Karpas-422 (cell line): ENCODE results near the gene NHSL1. TPM values are rescaled to one million over a fixed set of nuclear protein-coding genes. Genes with fewer than 3 reads are reported as not detected.

Source experiments
- DNase-seq: peaks from one replicate; pipeline ENCODE4 v3.0.0-alpha.2; 2015
- H2AFZ ChIP-seq: fragments of 200-600 bp; sonication (generic); 2 replicates; pipeline ENCODE4 v1.6.1; 2014; ENCODE audit warnings: antibody characterized with exemption, low read length, mixed read lengths
- H3K27ac ChIP-seq: fragments of 200-600 bp; sonication (generic); 2 replicates; pipeline ENCODE4 v1.5.1; 2014; ENCODE audit warnings: mild to moderate bottlenecking, low read length, moderate library complexity
- H3K27me3 ChIP-seq: fragments of 200-600 bp; sonication (generic); 2 replicates; pipeline ENCODE4 v1.6.1; 2014; ENCODE audit warnings: low read length, mixed read lengths
- H3K36me3 ChIP-seq: fragments of 200-600 bp; sonication (generic); 2 replicates; pipeline ENCODE4 v1.6.1; 2014; ENCODE audit warnings: low read length, mixed read lengths; ENCODE audit not compliant: insufficient read depth
- H3K4me1 ChIP-seq: fragments of 200-600 bp; sonication (generic); 2 replicates; pipeline ENCODE4 v1.6.1; 2014; ENCODE audit warnings: mild to moderate bottlenecking, low read length, mixed read lengths
- H3K4me2 ChIP-seq: fragments of 200-600 bp; sonication (generic); 2 replicates; pipeline ENCODE4 v1.6.1; 2014; ENCODE audit warnings: low read length, low read depth, mild to moderate bottlenecking; ENCODE audit not compliant: poor library complexity, severe bottlenecking
- H3K4me3 ChIP-seq: fragments of 200-600 bp; sonication (generic); 2 replicates; pipeline ENCODE4 v1.5.1; 2014; ENCODE audit warnings: mild to moderate bottlenecking, antibody characterized with exemption, low read length, mixed read lengths
- H3K79me2 ChIP-seq: fragments of 200-600 bp; sonication (generic); 2 replicates; pipeline ENCODE4 v1.6.1; 2014; ENCODE audit warnings: mild to moderate bottlenecking, low read length, mixed read lengths
- H3K9ac ChIP-seq: fragments of 200-600 bp; sonication (generic); 2 replicates; pipeline ENCODE4 v1.6.0; 2014; ENCODE audit warnings: low read length
- H3K9me2 ChIP-seq: fragments of 200-600 bp; sonication (generic), shearing (Covaris generic); replicated peaks from 2 replicates; pipeline ENCODE4 v1.6.0; 2014; ENCODE audit warnings: mild to moderate bottlenecking, low read length, moderate library complexity; ENCODE audit not compliant: insufficient read depth
- H3K9me3 ChIP-seq: fragments of 300-700, 200-600 bp; sonication (generic); 2 replicates; pipeline ENCODE4 v1.6.1; 2014; ENCODE audit warnings: low read length, mixed read lengths
- H4K20me1 ChIP-seq: fragments of 200-600 bp; sonication (generic); 2 replicates; pipeline ENCODE4 v1.6.1; 2014; ENCODE audit warnings: mild to moderate bottlenecking, antibody characterized with exemption, low read length, low read depth; ENCODE audit not compliant: insufficient read depth
- total RNA-seq: library from RNA; depleted of rRNA; stranded (reverse); fragments of >200 nt; shearing (Covaris generic); gene quantifications from 2 replicates; pipeline ENCODE4 v1.2.3, GENCODE V29; 2014; ENCODE audit warnings: low replicate concordance

The NHSL1 gene
- total RNA-seq, 1 experiment from 2014 or later = 2.6 TPM

DNA sequence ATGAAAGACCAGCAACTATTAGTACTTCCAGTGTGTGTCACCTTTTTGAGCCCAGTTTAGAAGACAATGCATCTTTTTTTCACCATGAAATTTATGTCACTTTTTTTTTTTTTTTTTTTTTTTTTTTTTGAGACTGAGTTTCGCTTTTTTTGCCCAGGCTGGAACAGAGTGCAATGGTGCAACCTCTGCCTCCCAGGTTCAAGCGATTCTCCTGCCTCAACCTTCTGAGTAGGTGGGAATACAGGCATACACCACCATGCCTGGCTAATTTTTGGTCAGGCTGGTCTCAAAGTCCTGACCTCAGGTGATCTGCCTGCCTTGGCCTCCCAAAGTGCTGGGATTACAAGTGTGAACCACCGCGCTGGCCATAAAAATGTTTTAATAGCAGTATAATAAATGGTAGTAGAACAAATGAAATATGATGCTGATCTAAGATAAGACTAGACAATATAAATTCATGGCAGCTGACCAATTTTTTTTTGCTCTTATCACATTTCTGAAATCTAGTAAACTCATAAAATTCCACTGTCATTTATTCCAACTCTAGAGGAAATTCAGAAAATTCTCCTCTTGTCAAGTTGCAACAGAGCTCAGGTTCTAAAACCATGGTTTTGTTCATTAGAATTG is 21.3 kb downstream of the NHSL1 start:
- Histone ChIP-seq H3K36me3 (no peaks in the 10 kb centered on the region), H3K9ac (no peak overlapping the region), H3K27ac (no peak overlapping the region), H3K79me2 (no peaks in the 10 kb centered on the region), H3K27me3 (no peaks in the 10 kb centered on the region), H3K4me1 (no peaks in the 10 kb centered on the region), H3K9me2 (no peaks in the 10 kb centered on the region), H3K4me3 (no peak overlapping the region), H3K4me2 (no peak overlapping the region), H4K20me1 (no peaks in the 10 kb centered on the region), H2AFZ (no peak overlapping the region), H3K9me3 (no peaks in the 10 kb centered on the region)
- DNase-seq = no peak

GRCh38 chr6:138476116-138476515 is 23.2 kb downstream of the NHSL1 start:
- H3K27me3 ChIP-seq = no peaks in the 10 kb centered on the region
- no peaks in the 10 kb centered on the region for H3K79me2 ChIP-seq
- no peak overlapping the region for H2AFZ ChIP-seq
- H3K36me3 ChIP-seq = no peaks in the 10 kb centered on the region
- no peaks in the 10 kb centered on the region for H4K20me1 ChIP-seq
- no peaks in the 10 kb centered on the region for H3K9me3 ChIP-seq
- H3K9me2 ChIP-seq = no peaks in the 10 kb centered on the region
- no peak overlapping the region for H3K4me2 ChIP-seq
- H3K4me3 ChIP-seq = no peak overlapping the region
- H3K9ac ChIP-seq = no peak overlapping the region
- no peaks in the 10 kb centered on the region for H3K4me1 ChIP-seq
- no peak overlapping the region for H3K27ac ChIP-seq
- DNase-seq = no peak

DNA sequence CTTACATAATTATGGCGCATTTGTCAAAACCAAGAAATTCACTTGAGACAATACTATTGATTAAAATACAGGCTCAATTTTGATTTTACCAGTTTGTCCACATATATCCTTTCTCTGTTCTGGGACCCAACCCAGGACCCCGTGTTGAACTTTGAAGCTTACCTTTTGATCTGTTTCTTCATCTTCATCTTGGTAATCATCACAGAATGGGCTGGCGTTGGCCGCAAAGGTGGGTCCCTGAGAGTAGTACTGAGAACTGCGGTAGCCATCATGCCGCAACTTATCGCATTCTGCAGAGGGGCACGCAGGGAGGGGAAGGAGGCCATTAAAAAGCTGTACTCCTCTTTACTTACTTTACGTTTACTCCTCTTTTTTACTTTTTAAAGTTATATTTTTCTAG is 26.1 kb downstream of the NHSL1 start:
- Histone ChIP-seq H3K79me2 (no peaks in the 10 kb centered on the region), H3K36me3 (no peaks in the 10 kb centered on the region), H3K9me3 (no peaks in the 10 kb centered on the region), H3K9me2 (no peaks in the 10 kb centered on the region), H3K27ac (no peak overlapping the region), H4K20me1 (no peaks in the 10 kb centered on the region), H3K9ac (no peak overlapping the region), H3K4me3 (no peak overlapping the region), H3K4me1 (no peaks in the 10 kb centered on the region), H3K4me2 (no peak overlapping the region), H3K27me3 (no peaks in the 10 kb centered on the region), H2AFZ (no peak overlapping the region)
- no peak for DNase-seq

GRCh38 chr6:138468320-138469015 is 30.8 kb downstream of the NHSL1 start:
- no peaks in the 10 kb centered on the region for H3K4me1 ChIP-seq
- no peak for DNase-seq
- no peak overlapping the region for H3K4me3 ChIP-seq
- no peak overlapping the region for H3K4me2 ChIP-seq
- H4K20me1 ChIP-seq = no peaks in the 10 kb centered on the region
- H3K36me3 ChIP-seq = no peaks in the 10 kb centered on the region
- no peaks in the 10 kb centered on the region for H3K27me3 ChIP-seq
- H3K27ac ChIP-seq = no peak overlapping the region
- no peaks in the 10 kb centered on the region for H3K9me3 ChIP-seq
- no peak overlapping the region for H3K9ac ChIP-seq
- H2AFZ ChIP-seq = no peak overlapping the region
- no peaks in the 10 kb centered on the region for H3K79me2 ChIP-seq
- no peaks in the 10 kb centered on the region for H3K9me2 ChIP-seq

DNA sequence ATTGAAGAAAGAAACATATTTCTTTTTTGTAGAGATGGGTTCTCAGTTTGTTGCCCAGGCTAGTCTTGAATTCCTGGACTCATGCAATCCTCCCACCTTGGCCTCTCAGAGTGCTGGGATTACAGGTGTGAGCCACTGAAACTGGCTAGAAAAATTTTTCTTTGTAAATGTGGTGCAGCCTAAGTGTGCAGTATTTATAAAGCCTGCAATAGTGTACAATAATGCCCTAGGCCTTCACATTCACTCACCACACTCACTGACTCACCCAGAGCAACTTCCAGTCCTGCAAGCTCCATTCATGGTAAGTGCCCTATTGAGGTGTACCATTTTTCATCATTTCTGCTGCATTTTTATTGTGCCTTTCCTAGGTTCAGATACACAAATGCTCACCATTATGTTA is 31.4 kb downstream of the NHSL1 start:
- no peak overlapping the region for H2AFZ ChIP-seq

GRCh38 chr6:138465007-138465645 is 34.2 kb downstream of the NHSL1 start:
- H3K27me3 ChIP-seq = no peaks in the 10 kb centered on the region
- H3K27ac ChIP-seq = no peak overlapping the region
- no peak overlapping the region for H3K4me2 ChIP-seq
- no peaks in the 10 kb centered on the region for H4K20me1 ChIP-seq
- H2AFZ ChIP-seq = no peak overlapping the region
- no peak for DNase-seq
- no peak overlapping the region for H3K9ac ChIP-seq
- H3K4me3 ChIP-seq = no peak overlapping the region
- no peaks in the 10 kb centered on the region for H3K9me3 ChIP-seq
- H3K79me2 ChIP-seq = no peaks in the 10 kb centered on the region
- H3K9me2 ChIP-seq = no peaks in the 10 kb centered on the region
- no peaks in the 10 kb centered on the region for H3K4me1 ChIP-seq
- H3K36me3 ChIP-seq = no peaks in the 10 kb centered on the region

More for the DNA sequence above, 31.4 kb downstream of the NHSL1 start:
- Histone ChIP-seq H3K27ac (no peak overlapping the region), H3K9me2 (no peaks in the 10 kb centered on the region), H3K4me2 (no peak overlapping the region), H3K4me3 (no peak overlapping the region), H3K9ac (no peak overlapping the region), H3K36me3 (no peaks in the 10 kb centered on the region), H4K20me1 (no peaks in the 10 kb centered on the region), H3K9me3 (no peaks in the 10 kb centered on the region), H3K4me1 (no peaks in the 10 kb centered on the region), H3K79me2 (no peaks in the 10 kb centered on the region), H3K27me3 (no peaks in the 10 kb centered on the region)
- no peak for DNase-seq

GRCh38 chr6:138464085-138464484 is 35.2 kb downstream of the NHSL1 start:
- Histone ChIP-seq H3K4me3 (no peak overlapping the region), H3K9ac (no peak overlapping the region), H3K4me2 (no peak overlapping the region), H4K20me1 (no peaks in the 10 kb centered on the region), H3K4me1 (no peaks in the 10 kb centered on the region), H3K27ac (no peak overlapping the region), H2AFZ (no peak overlapping the region), H3K36me3 (no peaks in the 10 kb centered on the region), H3K9me3 (no peaks in the 10 kb centered on the region), H3K9me2 (no peaks in the 10 kb centered on the region), H3K27me3 (no peaks in the 10 kb centered on the region), H3K79me2 (no peaks in the 10 kb centered on the region)
- no peak for DNase-seq

DNA sequence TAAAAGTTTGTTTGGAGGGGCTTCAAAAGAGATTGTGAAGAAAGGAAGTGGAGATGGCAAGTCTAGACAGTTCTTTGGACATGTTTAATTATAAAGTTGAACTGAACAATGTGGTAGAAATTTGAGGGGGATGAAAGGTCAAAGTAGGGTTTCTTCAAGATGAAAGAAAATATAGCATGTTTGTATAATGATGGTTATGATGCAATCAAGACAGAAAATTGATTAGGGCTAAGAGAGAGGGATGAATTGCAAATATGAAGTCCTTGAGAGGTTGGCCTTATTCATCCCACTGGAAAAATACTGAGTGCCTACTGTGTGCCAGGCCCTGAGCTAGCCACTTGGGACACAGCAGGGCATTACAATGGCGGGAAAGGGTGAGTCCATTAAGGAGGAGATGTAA is 37.6 kb downstream of the NHSL1 start:
- no peaks in the 10 kb centered on the region for H3K4me1 ChIP-seq
- H3K4me2 ChIP-seq = no peak overlapping the region
- H4K20me1 ChIP-seq = no peaks in the 10 kb centered on the region
- H3K79me2 ChIP-seq = no peaks in the 10 kb centered on the region
- H3K9me3 ChIP-seq = no peaks in the 10 kb centered on the region
- no peak overlapping the region for H2AFZ ChIP-seq
- H3K27me3 ChIP-seq = no peaks in the 10 kb centered on the region
- no peak overlapping the region for H3K27ac ChIP-seq
- H3K9me2 ChIP-seq = no peaks in the 10 kb centered on the region
- no peak overlapping the region for H3K9ac ChIP-seq
- H3K4me3 ChIP-seq = no peak overlapping the region
- no peak for DNase-seq
- H3K36me3 ChIP-seq = no peaks in the 10 kb centered on the region
